Erythroblast (primary cell): ENCODE results near the gene KCTD11.

Experiments
- GATA1 ChIP-seq: IDR thresholded peaks from 2 replicates; pipeline ENCODE4 v1.6.1; 2011; ENCODE audit warnings: low read depth, mild to moderate bottlenecking, control low read depth, low read length, moderate library complexity
- POLR2A ChIP-seq: IDR thresholded peaks from 2 replicates; pipeline ENCODE4 v1.6.1; 2011; ENCODE audit warnings: mild to moderate bottlenecking, low read length

GRCh38 chr17:7356756-7357155, 4.8 kb downstream of the KCTD11 start:
- TF ChIP-seq POLR2A, result no peak
- TF ChIP-seq GATA1, result no peak
